Measurements from ENCODE around the gene ANKRD28. TPM values are rescaled to one million over a fixed set of nuclear protein-coding genes. Genes with fewer than 3 reads are reported as not detected.

Gene ANKRD28
- total RNA-seq, 2 experiments from 2014 or later = 52.9 to 59.9 TPM

DNA sequence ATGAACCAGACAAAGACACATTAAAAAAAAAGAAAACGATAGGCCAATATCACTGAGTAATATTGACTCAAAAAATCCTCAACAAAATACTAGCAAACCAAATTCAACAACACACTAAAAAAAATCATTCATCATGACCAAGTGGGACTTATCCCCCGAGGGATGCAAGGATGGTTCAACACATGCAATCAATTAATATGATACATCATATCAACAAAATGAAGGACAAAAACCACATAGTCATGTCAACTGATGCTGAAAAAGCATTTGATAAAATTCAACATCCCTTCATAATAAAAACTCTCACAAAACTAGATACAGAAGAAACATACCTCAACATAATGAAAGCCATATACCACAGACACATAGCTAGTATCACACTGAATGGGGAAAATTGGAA, 41.8 kb upstream of the ANKRD28 start:
- CTCF ChIA-PET (ENCODE audit: unreplicated experiment) = interaction anchor here (0.6 kb wide), 1 partner anchor 409 kb away, joined by 4 read pairs; no protein-coding TSS in a partner anchor
- no TSS peak for BruUV-seq (replicated peaks)
- no peak overlapping the region for H2AFZ ChIP-seq (ENCODE audit: low read length)
- H4K20me1 ChIP-seq (ENCODE audit: insufficient read depth, low read length) = peaks cover 21% of the 10 kb centered on the region
- H3K4me2 ChIP-seq (ENCODE audit: low read length) = no peak overlapping the region
- H3K36me3 ChIP-seq (ENCODE audit: insufficient read depth, low read length) = peaks cover 22% of the 10 kb centered on the region; the same call in 1 of the 2 replicates
- intact Hi-C loops (cut with micrococcal nuclease; ENCODE audit: unreplicated experiment) = no loop called here
- peaks cover 100% of the 10 kb centered on the region for H3K79me2 ChIP-seq (ENCODE audit: insufficient read depth, low read depth, low read length)
- no peaks in the 10 kb centered on the region for H3K9me2 ChIP-seq (ENCODE audit: insufficient read depth, low read length)
- H3K4me3 ChIP-seq (ENCODE audit: low read depth, low read length, poor library complexity, severe bottlenecking) = no peak overlapping the region
- no peak for TF ChIP-seq EZH2phosphoT487 (IDR thresholded peaks at IDR 0.05; ENCODE audit: borderline replicate concordance, low read depth, low read length)
- TF ChIP-seq, protein P1, sequence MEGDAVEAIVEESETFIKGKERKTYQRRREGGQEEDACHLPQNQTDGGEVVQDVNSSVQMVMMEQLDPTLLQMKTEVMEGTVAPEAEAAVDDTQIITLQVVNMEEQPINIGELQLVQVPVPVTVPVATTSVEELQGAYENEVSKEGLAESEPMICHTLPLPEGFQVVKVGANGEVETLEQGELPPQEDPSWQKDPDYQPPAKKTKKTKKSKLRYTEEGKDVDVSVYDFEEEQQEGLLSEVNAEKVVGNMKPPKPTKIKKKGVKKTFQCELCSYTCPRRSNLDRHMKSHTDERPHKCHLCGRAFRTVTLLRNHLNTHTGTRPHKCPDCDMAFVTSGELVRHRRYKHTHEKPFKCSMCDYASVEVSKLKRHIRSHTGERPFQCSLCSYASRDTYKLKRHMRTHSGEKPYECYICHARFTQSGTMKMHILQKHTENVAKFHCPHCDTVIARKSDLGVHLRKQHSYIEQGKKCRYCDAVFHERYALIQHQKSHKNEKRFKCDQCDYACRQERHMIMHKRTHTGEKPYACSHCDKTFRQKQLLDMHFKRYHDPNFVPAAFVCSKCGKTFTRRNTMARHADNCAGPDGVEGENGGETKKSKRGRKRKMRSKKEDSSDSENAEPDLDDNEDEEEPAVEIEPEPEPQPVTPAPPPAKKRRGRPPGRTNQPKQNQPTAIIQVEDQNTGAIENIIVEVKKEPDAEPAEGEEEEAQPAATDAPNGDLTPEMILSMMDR (conservative IDR thresholded peaks at IDR 0.05; ENCODE audit: low read length) = no peak
- no peak overlapping the region for H3K27ac ChIP-seq (ENCODE audit: low read depth, low read length, poor library complexity, severe bottlenecking)
- H3K9me3 ChIP-seq (ENCODE audit: low read length) = peaks cover 45% of the 10 kb centered on the region; the same call in 1 of the 2 replicates
- no peak for DNase-seq (ENCODE audit: low spot score)
- no peaks in the 10 kb centered on the region for H3K4me1 ChIP-seq (ENCODE audit: insufficient read depth, low read length, poor library complexity, severe bottlenecking)
- POLR2A ChIA-PET = no interaction called here

DNA sequence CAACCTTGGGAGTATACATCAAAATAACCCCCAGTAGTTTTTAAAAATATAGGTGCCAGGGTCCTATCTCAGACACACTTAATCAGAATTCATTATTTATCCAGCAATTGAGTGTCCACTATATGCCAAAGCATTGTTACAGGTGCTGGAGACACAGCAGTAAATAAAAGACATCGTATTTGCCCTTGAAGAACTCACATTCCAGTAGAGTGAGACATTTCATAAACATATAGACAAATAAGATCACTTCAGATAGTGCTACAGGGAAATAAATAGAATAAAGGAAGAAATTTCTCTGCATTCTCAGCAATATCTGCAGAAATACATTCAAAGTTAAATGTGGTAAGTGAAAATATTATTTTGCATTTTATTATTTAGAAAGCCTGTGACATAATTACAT, 34.1 kb upstream of the ANKRD28 start:
- H4K20me1 ChIP-seq (ENCODE audit: insufficient read depth, low read length) = peaks cover 55% of the 10 kb centered on the region
- no peak overlapping the region for H3K27ac ChIP-seq (ENCODE audit: low read depth, low read length, poor library complexity, severe bottlenecking)
- no peak overlapping the region for H2AFZ ChIP-seq (ENCODE audit: low read length)
- ChIA-PET CTCF (ENCODE audit: unreplicated experiment) (no interaction called here), POLR2A (interaction anchor here (0.7 kb wide), 1 partner anchor 366 kb away, joined by 3 read pairs; no protein-coding TSS in a partner anchor)
- H3K9me2 ChIP-seq (ENCODE audit: insufficient read depth, low read length) = no peaks in the 10 kb centered on the region
- no peak for DNase-seq (ENCODE audit: low spot score)
- no peak overlapping the region for H3K4me3 ChIP-seq (ENCODE audit: low read depth, low read length, poor library complexity, severe bottlenecking)
- no peak for TF ChIP-seq EZH2phosphoT487 (IDR thresholded peaks at IDR 0.05; ENCODE audit: borderline replicate concordance, low read depth, low read length)
- TF ChIP-seq, protein P1 (conservative IDR thresholded peaks at IDR 0.05; ENCODE audit: low read length) = no peak
- peaks cover 4% of the 10 kb centered on the region; the same call in 1 of the 2 replicates for H3K36me3 ChIP-seq (ENCODE audit: insufficient read depth, low read length)
- BruUV-seq (replicated peaks) = no TSS peak
- no peak overlapping the region for H3K4me2 ChIP-seq (ENCODE audit: low read length)
- peaks cover 93% of the 10 kb centered on the region for H3K79me2 ChIP-seq (ENCODE audit: insufficient read depth, low read depth, low read length)
- no peaks in the 10 kb centered on the region for H3K4me1 ChIP-seq (ENCODE audit: insufficient read depth, low read length, poor library complexity, severe bottlenecking)
- intact Hi-C loops (cut with micrococcal nuclease; ENCODE audit: unreplicated experiment) = no loop called here
- peaks cover 4% of the 10 kb centered on the region; the same call in 1 of the 2 replicates for H3K9me3 ChIP-seq (ENCODE audit: low read length)

DNA sequence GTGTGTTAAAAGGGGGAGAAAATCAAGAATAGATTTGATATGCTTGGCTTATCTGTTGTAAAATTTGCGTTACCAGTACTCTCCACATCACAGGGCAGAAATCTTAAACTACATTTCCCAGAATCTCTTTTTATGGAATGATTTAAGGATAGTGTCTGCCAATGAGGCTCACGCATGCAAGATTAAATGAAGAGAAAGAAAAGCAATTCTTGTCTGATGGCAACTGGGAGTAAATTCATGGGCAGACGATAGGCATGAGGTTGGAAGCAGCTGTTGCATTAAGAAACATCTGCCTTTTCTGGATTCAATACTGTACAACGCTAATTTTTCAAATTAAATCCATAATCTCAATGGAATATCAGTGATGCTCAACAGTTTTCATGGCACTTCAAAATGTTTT, 27.2 kb upstream of the ANKRD28 start:
- Histone ChIP-seq H3K79me2 (ENCODE audit: insufficient read depth, low read depth, low read length) (peaks cover 96% of the 10 kb centered on the region; the same call in 1 of the 2 replicates), H3K27ac (ENCODE audit: low read depth, low read length, poor library complexity, severe bottlenecking) (no peak overlapping the region), H3K4me3 (ENCODE audit: low read depth, low read length, poor library complexity, severe bottlenecking) (no peak overlapping the region), H3K9me3 (ENCODE audit: low read length) (no peaks in the 10 kb centered on the region), H3K9me2 (ENCODE audit: insufficient read depth, low read length) (no peaks in the 10 kb centered on the region), H2AFZ (ENCODE audit: low read length) (no peak overlapping the region), H3K36me3 (ENCODE audit: insufficient read depth, low read length) (no peaks in the 10 kb centered on the region), H3K4me1 (ENCODE audit: insufficient read depth, low read length, poor library complexity, severe bottlenecking) (no peaks in the 10 kb centered on the region), H3K4me2 (ENCODE audit: low read length) (no peak overlapping the region), H4K20me1 (ENCODE audit: insufficient read depth, low read length) (peaks cover 54% of the 10 kb centered on the region)
- intact Hi-C loops (cut with micrococcal nuclease; ENCODE audit: unreplicated experiment) = no loop called here
- no peak for TF ChIP-seq EZH2phosphoT487 (IDR thresholded peaks at IDR 0.05; ENCODE audit: borderline replicate concordance, low read depth, low read length)
- TF ChIP-seq, protein P1 (conservative IDR thresholded peaks at IDR 0.05; ENCODE audit: low read length) = no peak
- no peak for DNase-seq (ENCODE audit: low spot score)
- ChIA-PET POLR2A (no interaction called here), CTCF (ENCODE audit: unreplicated experiment) (no interaction called here)
- no TSS peak for BruUV-seq (replicated peaks)
